OCI-LY1 (cell line): Measurements from ENCODE around the gene SLBP.

Experiments
- CTCF ChIP-seq: fragments of 200-600 bp; sonication (generic), shearing (Covaris generic); IDR thresholded peaks from 2 replicates; pipeline ENCODE4 v1.5.1; 2017; ENCODE audit warnings: mild to moderate bottlenecking, antibody characterized with exemption, low read length, moderate library complexity, mixed read lengths
- EZH2 ChIP-seq: fragments of 200-600 bp; sonication (generic), shearing (Covaris generic); IDR thresholded peaks from 2 replicates; pipeline ENCODE4 v1.8.0; 2017; ENCODE audit warnings: borderline replicate concordance, mixed run types, mild to moderate bottlenecking, antibody characterized with exemption, low read length, moderate library complexity, mixed read lengths

DNA sequence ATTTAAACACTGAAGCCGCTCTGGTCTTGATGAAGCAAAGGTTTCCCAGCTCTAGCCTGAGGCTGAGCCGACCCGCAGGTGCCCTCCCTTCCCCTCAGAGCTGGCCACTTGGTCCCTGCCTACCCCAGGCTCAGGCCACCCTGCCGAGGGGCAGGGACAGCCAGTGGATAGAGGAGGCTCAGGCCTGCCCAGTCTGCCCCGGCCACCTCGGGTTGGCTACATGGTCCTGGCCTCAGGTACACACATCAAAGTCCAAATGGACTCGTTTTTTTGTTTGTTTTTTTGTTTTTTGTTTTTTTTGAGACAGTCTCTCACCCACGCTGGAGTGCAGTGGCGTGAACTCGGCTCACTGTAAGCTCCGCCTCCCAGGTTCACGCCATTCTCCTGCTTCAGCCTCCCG, 33.0 kb upstream of the SLBP start:
- TF ChIP-seq CTCF (no peak), EZH2 (no peak)
